ENCODE results near the gene SELENOO.

SELENOO gene

DNA sequence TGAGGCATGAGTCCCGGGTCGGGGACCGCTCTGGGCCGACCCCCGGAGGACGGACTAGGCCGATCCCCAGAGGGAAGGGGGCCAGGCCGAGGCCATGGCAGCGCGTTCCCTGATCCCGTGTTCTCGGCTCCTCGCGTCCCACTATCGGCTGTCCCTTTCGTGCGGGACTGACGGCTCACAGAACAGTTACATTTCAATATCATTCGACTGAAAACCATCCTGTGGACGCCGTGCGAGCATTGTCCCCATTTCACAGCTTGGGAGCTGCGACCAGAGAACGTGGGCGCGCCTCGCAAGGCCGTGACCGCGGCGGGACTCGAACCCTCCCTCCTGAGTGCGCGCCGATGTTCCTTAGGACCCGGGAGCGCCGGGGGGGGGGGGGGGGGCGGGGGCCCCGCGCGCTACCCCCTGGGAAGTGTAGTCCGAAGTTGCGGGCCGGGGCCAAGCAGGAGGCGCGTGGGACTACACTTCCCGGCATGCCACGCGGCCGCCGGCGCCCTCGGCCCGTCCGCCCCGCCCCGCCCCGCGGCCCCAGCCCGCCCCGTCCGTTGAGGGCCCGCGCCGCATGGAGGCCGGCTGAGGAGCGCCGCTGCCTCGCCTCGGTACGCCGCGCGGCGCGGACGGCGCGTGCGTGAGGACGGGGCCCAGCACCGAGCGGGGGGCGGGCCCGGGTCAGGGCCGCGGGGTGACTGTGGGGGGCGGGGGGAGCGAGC, 15.3 kb upstream of the SELENOO start, which contains the start of gene TRABD:
TSS of gene TRABD (plus strand) at position 539 of the 713 bp plus-strand sequence. CDS start 7,148 bp downstream, outside the sequence.
- FAIRE-seq, result no peak

DNA sequence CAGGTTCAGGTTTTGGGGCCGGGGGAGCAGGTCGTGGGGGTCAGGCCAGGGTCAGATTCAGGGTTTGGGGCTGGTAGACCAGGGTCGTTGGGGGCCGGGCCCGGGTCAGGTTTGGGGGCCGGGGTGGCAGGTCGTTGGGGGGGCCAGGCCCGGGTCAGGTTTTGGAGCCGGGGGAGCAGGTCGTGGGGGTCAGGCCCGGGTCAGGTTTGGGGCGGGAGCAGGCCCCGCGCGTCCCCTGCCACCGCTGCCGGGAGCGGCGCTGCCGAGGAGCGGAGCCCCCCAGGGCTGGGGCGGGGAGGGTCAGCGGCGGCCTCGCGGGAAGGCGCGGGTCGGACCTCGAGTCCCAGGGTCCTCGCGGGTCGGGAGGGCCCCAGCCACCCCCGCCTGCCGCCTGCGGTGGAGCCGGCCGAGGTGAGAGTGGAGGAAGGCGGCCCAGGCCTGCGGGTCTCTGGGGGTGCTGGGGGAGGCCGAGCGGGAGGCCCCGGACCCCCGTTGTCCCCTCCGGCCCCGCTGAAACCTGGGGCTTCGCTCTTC, 14.6 kb upstream of the SELENOO start:
- FAIRE-seq, result no peak

DNA sequence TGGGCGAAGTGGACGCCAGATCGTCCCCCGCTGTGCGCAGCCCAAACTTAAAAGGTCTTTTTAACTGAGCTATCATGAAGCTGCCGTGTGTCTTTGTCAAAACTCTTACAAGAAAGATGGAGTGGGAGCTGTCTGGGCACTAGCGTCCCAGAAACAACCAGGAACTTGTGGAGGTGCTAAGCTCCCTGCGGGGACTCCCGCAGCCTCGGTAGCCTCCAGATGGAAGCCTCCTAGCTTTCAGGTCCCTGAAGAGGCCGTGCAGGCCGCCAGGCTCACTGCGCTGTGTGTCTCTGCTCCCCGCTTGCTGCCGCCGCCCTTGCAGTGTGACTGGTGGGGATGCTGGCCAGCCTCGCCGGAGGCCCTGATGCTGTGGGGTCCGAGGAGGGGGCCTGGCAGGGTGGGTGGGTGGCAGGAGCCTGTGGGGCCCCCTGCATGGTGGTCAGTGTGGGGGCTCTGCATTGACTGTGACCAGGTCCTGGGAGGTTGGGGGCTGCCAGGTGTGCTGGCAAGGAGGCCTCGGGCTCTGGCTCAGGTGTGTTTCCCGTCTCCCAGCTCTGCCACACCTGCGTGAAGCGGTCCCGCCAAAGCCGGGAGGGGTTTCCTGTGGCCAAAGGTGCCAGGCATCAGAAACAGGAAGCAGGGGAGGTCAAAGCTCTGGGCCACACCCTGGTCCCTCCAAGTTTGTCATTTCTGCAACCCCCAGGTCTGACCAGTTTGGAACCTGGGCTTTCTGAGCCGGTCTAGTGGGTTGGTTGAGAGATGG, 13.9 kb upstream of the SELENOO start:
- FAIRE-seq, result no peak

DNA sequence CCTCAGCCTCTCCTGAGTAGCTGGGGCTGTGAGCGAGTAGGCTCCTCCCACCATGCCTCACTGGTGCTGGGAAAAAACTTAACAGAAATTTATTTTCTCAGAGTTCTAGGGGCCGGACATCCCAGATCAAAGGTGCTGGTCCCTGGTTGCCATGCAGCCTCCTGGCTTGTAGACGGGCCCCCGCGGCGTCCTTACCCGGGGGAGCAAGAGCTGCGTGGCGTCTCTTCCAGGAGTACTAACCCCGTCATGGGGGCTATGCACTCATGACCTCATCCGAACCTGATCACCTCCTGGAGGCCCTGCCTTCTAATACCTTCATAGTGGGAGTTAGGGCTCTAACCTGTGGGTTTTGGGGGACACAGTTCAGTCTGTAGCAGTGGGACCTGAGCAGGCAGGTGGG, 12.5 kb upstream of the SELENOO start:
- FAIRE-seq, result no peak

DNA sequence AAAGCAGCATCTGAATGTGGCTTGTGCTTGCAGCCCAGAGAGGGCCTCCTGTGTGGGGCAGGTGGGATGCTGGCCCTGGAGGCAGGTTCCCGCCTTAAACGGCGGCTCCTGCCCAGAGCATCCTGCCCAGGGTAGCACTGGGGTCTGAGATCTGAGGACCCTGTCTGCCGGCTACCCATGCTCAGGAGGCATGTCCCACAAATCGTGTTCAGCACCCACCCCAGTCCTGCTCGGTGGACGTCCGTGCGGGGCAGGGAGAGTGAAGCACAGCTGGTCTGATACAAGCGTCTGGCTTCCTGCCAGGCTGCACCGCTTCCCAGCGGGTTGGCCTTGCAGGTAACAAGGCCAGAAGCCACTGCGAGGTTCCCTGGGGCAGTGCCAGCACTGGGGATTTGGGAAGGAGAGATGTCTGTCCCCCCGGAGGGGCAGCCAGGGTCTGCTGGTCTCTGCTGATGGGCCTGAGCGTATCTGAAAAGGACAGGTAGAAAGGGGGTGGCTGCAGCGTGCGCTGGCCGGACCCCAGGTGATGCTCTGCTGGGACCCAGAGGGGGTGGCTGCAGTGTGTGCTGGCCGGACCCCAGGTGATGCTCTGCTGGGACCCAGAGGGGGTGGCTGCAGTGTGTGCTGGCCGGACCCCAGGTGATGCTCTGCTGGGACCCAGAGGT, 11.5 kb upstream of the SELENOO start:
- no peak for FAIRE-seq

DNA sequence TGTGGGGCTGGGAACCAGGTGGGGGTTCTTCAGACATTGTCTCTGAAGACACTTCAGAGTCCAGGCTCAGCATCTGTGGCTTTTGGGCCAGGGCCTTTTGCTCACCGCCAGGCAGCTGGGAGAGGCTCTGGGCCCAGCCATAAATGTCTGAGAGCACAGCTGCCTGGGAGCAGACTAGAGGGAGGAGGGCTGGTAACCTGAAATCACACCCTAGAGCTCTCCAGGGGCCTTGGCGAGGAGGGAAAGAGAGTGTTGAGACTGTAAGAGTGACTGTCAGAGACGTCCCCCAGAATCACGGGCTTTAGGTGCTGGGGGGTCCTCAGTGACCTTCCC, 11.0 kb upstream of the SELENOO start:
- no peak for FAIRE-seq

DNA sequence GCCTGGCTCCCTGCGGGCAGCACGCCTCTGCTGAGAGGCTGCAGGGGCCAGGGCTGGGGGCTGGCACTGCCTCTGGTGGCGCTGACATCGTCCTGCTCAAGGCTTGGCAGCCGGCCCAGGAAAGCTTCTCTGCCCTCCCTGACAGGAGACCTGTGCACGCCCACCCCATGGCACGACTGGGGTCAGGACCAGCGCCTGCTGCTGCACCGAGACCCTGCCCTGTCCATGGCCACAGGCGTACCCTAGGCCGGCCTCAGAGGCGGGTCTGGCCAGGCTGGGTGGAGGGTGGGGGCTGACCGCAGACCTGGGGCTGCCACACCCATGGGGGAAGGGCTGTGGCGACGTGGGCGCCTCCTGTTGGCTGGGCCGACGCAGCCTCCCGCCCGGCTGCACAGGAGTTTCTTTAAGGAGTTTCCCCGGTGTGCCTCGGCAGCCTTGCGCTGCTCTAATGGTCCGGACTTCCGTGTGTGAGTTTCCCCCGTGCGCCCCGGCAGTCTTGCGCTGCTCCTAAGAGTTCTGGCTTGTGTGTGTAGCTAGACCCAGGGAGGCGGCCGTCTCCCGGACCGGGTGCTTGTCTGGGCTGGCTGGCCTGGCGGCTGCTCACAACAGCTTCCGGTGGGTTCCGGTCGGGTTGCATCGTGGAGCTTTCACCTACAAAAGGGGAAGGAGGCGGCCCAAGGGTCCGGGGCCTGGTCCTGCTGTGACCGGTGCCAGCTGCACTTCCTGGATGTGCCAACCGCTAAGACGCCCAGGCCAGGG, 10.4 kb upstream of the SELENOO start:
- FAIRE-seq, result no peak

DNA sequence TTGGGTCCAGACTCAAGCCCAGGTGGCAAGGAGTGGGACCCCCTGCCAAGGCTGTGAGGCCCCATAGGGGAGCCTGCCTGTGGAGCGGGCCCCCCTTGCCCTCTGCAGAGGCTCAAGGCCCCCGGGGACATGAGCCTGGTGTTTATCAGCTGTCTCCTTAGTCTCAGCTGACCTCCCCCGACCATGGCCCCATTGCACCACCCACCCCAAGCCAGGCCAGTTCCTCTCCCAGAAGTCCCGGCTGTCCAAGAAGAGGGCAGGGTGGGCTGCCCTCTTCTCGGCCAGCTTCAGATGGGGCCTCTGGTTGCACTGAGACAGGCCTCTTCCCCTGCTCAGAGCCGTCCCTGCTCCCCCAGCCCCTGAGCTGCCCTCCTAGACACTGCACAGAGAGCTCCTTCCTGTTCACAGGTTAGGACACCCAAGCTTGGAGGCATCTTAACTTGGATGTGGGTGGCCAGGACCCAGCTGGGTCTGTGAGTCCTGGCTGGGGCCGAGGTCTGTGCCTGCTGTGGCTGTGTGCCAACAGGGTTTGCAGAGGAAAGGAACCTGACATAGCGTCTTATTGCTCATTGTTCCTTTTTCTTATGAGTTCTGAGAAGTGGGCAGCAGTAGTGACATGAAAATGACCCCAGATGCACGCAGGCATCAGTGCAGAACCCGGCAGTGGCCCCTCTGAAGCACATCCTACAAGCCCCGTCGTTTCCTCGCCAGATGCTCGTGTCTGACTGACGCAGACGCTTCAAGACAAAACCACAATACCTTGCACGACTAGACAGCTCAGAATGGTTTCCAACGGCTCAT, 9.7 kb upstream of the SELENOO start:
- no peak for FAIRE-seq

DNA sequence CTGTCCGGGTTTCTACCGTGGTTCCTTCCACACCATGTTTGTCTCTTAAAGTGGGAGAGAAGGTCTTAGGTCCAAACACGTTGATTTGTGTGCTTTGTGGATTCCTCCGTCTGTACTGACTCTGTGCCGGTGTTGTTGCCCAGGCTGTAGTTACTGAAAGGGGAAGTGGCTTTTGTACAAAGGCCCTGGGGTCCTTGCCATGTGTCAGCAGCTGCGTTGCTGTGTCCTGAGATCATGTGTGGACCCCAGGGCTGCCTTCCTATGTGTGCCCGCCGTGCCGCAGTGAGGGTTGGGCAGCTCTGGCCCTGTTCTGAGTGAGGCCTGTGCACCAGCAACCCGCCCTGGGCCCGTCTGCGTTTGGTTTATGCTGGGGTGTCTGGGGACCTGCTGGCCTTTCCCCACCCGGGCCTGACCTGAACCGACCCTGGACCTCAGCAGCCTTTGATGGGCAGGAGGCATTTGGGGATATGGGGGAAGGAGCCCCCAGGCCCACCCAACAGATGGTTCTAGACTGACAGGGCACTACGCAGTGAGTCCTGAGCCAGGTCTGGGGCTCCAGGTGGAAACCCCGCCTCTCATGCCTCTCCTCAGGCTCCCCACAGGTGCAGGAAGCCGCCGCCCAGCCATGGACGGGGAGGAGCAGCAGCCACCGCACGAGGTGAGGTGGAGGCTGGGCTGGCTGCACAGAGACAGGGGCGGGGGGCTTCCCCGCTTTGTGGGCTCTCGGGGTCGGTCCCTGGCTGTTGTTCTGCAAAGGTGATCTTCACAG, 8.2 kb upstream of the SELENOO start:
- FAIRE-seq, result no peak

DNA sequence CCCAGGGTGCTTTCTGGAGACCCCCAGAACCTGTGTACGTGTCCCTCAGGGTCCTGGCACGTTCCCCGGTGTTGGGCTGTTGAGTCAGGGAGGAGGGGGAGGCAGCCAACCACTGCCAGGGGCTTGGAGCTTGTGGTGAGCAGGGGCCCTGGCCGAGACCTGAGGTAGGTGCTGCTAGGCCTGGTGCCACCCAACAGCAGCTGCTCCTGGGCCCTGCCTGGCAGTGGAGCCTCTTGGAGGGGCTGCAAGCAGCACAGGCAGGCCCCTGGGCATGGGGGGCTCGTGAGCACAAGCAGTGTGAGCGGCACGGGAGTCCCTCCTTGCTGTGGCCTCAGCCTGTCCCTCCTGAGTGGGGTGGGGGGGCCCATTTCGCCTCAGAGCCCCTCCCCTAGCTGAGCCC, 7.2 kb upstream of the SELENOO start:
- FAIRE-seq, result no peak

DNA sequence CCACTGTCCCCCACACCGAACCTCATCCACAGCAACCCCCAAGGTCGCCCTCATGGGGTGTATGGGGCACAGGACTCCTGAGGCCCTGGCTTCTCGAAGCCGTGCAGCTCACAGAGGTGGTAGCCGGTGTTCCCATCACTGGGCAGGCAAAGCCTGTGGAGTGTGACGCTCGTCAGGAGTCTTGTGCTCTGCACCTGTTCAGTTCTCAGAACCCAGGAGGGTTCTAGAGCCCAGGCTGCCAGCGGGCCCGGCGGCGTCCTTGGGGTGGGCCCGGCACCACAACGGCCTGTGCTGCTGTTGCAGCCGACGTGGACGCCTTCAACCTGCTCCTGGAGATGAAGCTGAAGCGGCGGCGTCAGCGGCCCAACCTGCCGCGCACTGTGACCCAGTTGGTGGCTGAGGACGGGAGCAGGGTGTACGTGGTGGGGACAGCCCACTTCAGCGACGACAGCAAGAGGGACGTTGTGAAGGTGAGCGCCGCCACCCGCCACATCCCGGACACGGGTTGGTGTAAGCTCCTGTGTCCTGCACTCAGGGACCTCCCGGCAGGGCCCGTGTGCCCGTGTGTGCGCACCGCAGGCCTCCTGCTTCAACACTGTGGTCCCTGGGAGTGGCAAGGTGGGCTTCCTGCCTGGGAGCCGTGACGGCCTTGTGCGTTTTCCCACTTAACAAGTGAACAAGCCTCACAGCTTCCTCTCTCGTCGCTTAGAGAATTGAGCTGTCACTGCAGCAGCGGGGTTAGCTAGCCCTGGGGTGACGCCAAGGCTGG, 6.6 kb upstream of the SELENOO start:
- no peak for FAIRE-seq

DNA sequence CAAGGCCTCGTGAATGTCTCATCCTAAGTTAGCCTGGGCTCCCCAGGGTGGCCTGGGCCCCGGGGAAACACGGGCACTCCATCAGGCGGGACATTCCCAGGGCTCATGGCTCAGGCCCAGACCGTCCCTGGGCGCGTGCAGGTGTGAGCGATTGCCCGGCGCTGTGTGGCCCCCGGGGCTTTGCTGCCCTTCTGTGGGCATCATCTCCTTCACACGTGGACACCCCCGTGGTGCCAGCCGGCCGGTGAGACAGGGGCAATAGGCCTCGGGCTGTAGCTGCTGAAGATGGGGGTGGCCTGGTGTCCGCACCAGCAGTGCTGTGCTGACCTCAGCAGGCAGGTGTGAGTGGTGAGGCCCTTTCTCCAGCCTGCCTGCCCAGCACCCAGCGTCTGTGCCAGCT, 4.6 kb upstream of the SELENOO start:
- no peak for FAIRE-seq

DNA sequence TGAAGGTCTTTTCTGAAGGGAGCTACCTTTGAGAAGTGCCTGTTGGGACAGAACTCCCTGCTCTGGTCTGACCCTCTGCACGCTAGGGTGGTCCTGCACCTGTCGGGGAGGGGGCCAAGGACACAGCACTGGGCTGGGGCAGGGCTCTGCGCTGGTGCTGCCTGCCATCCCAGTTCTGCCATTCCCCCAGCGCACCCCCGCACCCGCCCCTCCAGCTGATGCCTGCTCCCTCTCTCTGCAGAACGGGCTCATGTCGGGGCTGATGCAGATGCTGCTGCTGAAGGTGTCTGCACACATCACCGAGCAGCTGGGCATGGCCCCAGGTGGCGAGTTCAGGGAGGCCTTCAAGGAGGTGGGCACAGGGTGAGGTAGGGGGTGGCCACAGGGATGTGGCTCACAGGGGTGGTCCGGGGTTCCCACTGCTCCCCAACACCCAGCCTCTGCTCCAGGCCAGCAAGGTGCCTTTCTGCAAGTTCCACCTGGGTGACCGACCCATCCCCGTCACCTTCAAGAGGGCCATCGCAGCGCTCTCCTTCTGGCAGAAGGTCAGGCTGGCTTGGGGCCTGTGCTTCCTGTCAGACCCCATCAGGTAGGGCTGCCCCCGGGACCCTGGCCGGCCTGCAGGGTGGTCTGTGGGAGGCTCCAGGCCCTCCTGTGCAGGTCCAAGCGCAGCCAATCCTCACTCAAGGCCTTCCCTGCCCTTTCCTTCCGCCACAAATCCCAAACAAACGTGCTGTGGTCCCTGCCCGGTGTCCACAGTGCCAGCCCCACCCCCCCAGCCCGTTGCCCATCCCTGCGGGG, 3.6 kb upstream of the SELENOO start:
- no peak for FAIRE-seq

DNA sequence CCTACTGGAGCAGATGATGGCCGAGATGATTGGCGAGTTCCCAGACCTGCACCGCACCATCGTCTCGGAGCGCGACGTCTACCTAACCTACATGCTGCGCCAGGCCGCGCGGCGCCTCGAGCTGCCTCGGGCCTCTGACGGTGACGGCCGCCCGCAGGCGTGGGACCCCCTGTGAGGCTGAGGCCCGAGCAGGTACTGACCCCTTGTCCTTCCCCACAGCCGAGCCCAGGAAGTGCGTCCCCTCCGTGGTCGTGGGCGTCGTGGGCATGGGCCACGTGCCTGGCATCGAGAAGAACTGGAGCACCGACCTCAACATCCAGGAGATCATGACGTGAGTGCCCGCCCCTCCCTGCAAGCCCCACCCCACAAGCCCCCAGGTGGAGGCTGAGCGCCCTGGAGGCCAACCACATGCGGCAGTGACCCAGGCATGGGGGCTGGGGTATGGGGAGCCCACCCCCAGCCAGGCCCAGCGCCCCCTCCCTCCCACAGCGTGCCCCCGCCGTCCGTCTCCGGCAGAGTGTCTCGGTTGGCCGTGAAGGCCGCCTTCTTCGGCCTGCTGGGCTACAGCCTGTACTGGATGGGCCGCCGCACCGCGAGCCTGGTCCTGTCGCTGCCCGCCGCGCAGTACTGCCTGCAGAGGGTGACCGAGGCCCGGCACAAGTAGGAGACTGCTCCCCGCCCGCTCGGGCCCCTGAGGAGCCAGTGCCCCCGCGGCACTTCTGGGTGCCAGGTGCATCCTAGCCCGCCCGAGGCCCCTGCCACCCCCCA, 2.8 kb upstream of the SELENOO start:
- no peak for FAIRE-seq

DNA sequence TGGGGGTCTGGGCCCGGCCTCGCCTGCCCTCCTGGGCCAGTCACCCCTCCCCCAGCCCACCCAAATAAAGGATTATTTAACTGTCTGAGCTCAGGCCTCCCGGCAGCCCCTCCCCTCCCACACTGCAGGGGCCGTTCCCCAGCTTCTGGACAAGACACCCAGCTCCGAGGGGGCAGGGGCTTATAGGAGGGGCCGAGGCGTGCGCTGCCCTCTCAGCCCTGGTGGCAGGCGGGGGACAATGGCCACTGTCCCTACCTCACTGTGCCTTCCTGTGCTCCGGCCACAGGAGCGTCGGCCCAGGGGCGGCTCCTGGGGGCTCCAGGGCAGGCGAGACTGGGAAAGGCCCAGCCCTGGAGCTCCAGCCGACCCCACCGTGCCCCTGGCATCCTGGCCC, 2.2 kb upstream of the SELENOO start:
- no peak for FAIRE-seq

DNA sequence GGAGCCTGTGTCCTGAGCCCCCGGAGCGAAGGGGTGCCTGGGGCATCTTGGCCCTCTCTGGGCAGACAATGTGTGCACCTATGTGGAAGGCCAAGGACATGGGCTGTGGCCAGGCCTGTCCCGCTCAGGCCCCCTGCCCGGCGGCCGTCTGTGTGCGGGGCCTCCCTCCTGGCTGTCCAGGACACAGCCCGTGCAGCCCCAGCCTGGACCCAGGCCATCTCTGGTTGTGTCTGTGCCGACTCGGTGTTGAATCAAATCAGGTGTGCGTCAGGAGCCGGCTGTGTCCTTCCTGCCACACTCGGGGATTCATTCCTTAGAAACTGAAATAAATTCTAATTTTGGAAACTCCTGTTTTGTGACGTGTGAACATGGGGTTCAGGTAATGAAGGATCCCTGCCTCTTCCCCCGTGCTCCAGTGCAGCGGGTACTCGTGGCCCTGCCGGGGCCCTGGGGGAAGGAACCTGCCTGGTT, 1.5 kb upstream of the SELENOO start:
- FAIRE-seq, result no peak

DNA sequence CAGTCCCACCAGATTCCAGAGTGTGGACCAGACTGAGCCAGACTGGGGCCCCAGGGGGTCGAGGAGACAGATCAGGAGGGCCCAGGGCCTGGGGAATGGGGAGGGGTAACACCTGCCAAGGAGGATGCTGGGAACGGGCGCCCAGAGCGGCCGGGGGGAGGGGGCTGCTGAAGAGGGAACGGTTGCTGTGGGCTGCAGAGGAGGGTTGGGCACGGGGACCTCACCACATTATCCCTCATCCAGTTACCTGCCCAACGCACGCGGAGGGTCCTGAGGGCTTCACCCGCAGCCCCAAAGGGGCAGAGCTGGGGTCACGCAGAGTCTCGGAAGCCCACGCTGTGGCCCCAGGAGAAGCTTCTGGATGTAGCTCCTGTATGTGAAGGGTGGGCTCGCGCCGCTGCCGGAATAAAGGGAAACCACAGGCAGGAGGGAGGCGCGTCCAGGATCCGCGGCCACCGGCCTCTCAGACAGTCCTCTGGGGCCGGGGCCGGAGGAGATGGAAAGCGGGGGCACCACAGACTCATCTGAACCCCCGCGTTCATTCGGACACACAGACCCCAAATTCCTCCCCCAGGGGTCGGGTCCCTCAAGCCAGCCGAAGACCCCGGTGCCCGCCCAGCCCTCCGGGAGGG, 866 bp upstream of the SELENOO start:
- FAIRE-seq, result no peak

Data from endometrium (tissue), 2 donors.